Ovary (tissue), 3 donors: ENCODE results near the gene MEI1.

Source experiments
- EP300 ChIP-seq: sonication (generic); formaldehyde crosslinking; IDR thresholded peaks from one replicate; pipeline ENCODE4 v1.6.1; 2017; ENCODE audit warnings: antibody characterized with exemption
- POLR2A ChIP-seq: fragments of 450-650 bp; IDR thresholded peaks from one replicate; pipeline ENCODE4 v1.6.1; 2017; ENCODE audit warnings: antibody characterized with exemption, mild to moderate bottlenecking, moderate library complexity
- TF ChIP-seq, protein P1 (sequence below), 3 donors: fragments of 450-650 bp in 2 of 3; fragments of 200-600 bp in 1 of 3; IDR thresholded peaks; one replicate each; pipeline versions ENCODE4 v1.5.1 to v1.8.0; 2016 to 2022; ENCODE audit warnings: antibody characterized with exemption in 3 of 3, mild to moderate bottlenecking in 1 of 3
- donor health status: DM: no; HTN: no; CAD: no.

- TF ChIP-seq POLR2A (no peak), EP300 (no peak)
- TF ChIP-seq, protein P1, sequence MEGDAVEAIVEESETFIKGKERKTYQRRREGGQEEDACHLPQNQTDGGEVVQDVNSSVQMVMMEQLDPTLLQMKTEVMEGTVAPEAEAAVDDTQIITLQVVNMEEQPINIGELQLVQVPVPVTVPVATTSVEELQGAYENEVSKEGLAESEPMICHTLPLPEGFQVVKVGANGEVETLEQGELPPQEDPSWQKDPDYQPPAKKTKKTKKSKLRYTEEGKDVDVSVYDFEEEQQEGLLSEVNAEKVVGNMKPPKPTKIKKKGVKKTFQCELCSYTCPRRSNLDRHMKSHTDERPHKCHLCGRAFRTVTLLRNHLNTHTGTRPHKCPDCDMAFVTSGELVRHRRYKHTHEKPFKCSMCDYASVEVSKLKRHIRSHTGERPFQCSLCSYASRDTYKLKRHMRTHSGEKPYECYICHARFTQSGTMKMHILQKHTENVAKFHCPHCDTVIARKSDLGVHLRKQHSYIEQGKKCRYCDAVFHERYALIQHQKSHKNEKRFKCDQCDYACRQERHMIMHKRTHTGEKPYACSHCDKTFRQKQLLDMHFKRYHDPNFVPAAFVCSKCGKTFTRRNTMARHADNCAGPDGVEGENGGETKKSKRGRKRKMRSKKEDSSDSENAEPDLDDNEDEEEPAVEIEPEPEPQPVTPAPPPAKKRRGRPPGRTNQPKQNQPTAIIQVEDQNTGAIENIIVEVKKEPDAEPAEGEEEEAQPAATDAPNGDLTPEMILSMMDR (IDR thresholded peaks at IDR 0.05): peak in 2 of 3 donors; percentile 47 to 51
These were observed 47.5 kb downstream of the MEI1 start for GRCh38 chr22:41746567-41747400.
